Mesenchymal stem cell (in vitro differentiated cells and primary cell): ENCODE data around the gene NIPAL4.

ENCODE experiments used
- DNase-seq: peaks from one replicate; pipeline ENCODE4 v3.0.0-alpha.2; 2013
- H2AFZ ChIP-seq: one replicate; pipeline ENCODE4 v1.6.1; 2013; ENCODE audit warnings: low read depth, mild to moderate bottlenecking, control low read depth, inconsistent platforms, low read length, moderate library complexity
- H2AK5ac ChIP-seq: 2 replicates; pipeline ENCODE4 v1.6.1; 2013; ENCODE audit warnings: low read length, moderate library complexity, mild to moderate bottlenecking, inconsistent platforms; ENCODE audit not compliant: severe bottlenecking
- H2BK120ac ChIP-seq: one replicate; pipeline ENCODE4 v1.6.1; 2013; ENCODE audit warnings: low read depth, mild to moderate bottlenecking, inconsistent platforms, low read length, moderate library complexity
- H2BK12ac ChIP-seq, 2 experiments: one replicate each; pipeline ENCODE4 v1.6.1; 2013; ENCODE audit warnings: inconsistent platforms in 2 of 2, low read length in 2 of 2, mild to moderate bottlenecking in 2 of 2, moderate library complexity in 2 of 2, control low read depth in 1 of 2
- H2BK15ac ChIP-seq: one replicate; pipeline ENCODE4 v1.6.1; 2013; ENCODE audit warnings: mild to moderate bottlenecking, low read depth, inconsistent platforms; ENCODE audit not compliant: poor library complexity, severe bottlenecking
- H2BK5ac ChIP-seq: 2 replicates; pipeline ENCODE4 v1.6.1; 2013; ENCODE audit warnings: low read depth, mild to moderate bottlenecking, low read length, control low read depth, inconsistent platforms; ENCODE audit not compliant: poor library complexity, severe bottlenecking
- H3K14ac ChIP-seq, 2 experiments: one replicate each; pipeline ENCODE4 v1.6.1; 2013; ENCODE audit warnings: inconsistent platforms in 2 of 2, low read length in 2 of 2, control low read depth in 1 of 2, mild to moderate bottlenecking in 1 of 2, moderate library complexity in 1 of 2
- H3K18ac ChIP-seq, 2 experiments: one replicate each; pipeline ENCODE4 v1.6.1; 2013; ENCODE audit warnings: inconsistent platforms in 2 of 2, low read length in 2 of 2, control low read depth in 1 of 2, low read depth in 1 of 2, mild to moderate bottlenecking in 1 of 2
- H3K23ac ChIP-seq, 2 experiments: one replicate each; pipeline ENCODE4 v1.6.1; 2013; ENCODE audit warnings: inconsistent platforms in 2 of 2, low read length in 2 of 2, mild to moderate bottlenecking in 2 of 2, moderate library complexity in 2 of 2, control low read depth in 1 of 2
- H3K27ac ChIP-seq: 2 replicates; pipeline ENCODE4 v1.5.1; 2013; ENCODE audit warnings: mild to moderate bottlenecking, moderate library complexity, low read length, control low read depth, inconsistent platforms; ENCODE audit not compliant: poor library complexity, severe bottlenecking
- H3K27me3 ChIP-seq, 2 experiments: 2 replicates each; pipeline versions ENCODE4 v1.6.1 to v1.7.0; 2013; ENCODE audit warnings: low read length in 2 of 2, mild to moderate bottlenecking in 2 of 2, moderate library complexity in 2 of 2, control low read depth in 1 of 2, inconsistent platforms in 1 of 2; ENCODE audit not compliant: control insufficient read depth in 1 of 2, insufficient read depth in 1 of 2
- H3K36me3 ChIP-seq, 2 experiments: 2 replicates each; pipeline versions ENCODE4 v1.6.1 to v1.7.0; 2013; ENCODE audit warnings: low read length in 2 of 2, control low read depth in 1 of 2, inconsistent platforms in 1 of 2, low read depth in 1 of 2, mild to moderate bottlenecking in 1 of 2; ENCODE audit not compliant: insufficient read depth in 2 of 2, control insufficient read depth in 1 of 2
- H3K4ac ChIP-seq, 2 experiments: one replicate each; pipeline ENCODE4 v1.6.1; 2013; ENCODE audit warnings: inconsistent platforms in 2 of 2, low read length in 2 of 2, mild to moderate bottlenecking in 2 of 2, moderate library complexity in 2 of 2, control low read depth in 1 of 2, low read depth in 1 of 2
- H3K4me1 ChIP-seq: 2 replicates; pipeline ENCODE4 v1.6.1; 2013; ENCODE audit warnings: low read depth, low read length, control low read depth; ENCODE audit not compliant: control insufficient read depth, insufficient read depth
- H3K4me2 ChIP-seq: 2 replicates; pipeline ENCODE4 v1.6.1; 2013; ENCODE audit warnings: low read length, mild to moderate bottlenecking, inconsistent platforms; ENCODE audit not compliant: poor library complexity, severe bottlenecking
- H3K4me3 ChIP-seq, 2 experiments: 2 replicates each; pipeline versions ENCODE4 v1.5.1 to v1.7.0; 2013; ENCODE audit warnings: low read length in 2 of 2, mild to moderate bottlenecking in 2 of 2, control low read depth in 1 of 2, low read depth in 1 of 2; ENCODE audit not compliant: insufficient read depth in 1 of 2
- H3K79me1 ChIP-seq: replicated peaks from 2 replicates; pipeline ENCODE4 v1.6.1; 2013; ENCODE audit warnings: mild to moderate bottlenecking, control low read depth, low read length, inconsistent platforms; ENCODE audit not compliant: poor library complexity, severe bottlenecking
- H3K9ac ChIP-seq: 2 replicates; pipeline ENCODE4 v1.7.0; 2013; ENCODE audit warnings: mild to moderate bottlenecking, low read length, moderate library complexity
- H3K9me3 ChIP-seq: 2 replicates; pipeline ENCODE4 v1.7.0; 2013; ENCODE audit warnings: mild to moderate bottlenecking, low read length; ENCODE audit not compliant: control insufficient read depth
- H4K8ac ChIP-seq: one replicate; pipeline ENCODE4 v1.6.1; 2013; ENCODE audit warnings: inconsistent platforms, mild to moderate bottlenecking, low read length, moderate library complexity
- H4K91ac ChIP-seq: one replicate; pipeline ENCODE4 v1.6.1; 2013; ENCODE audit warnings: mild to moderate bottlenecking, low read length, inconsistent platforms
- WGBS: methylation state at CpG from one replicate; pipeline ENCODE4 v1.1.7; 2013; ENCODE audit warnings: mixed read lengths; 5-methylcytosine and 5-hydroxymethylcytosine counted together

NIPAL4 gene

GRCh38 chr5:157456301-157456700 lies 3.7 kb upstream of the NIPAL4 start:
- Histone ChIP-seq H3K27ac (no peak overlapping the region), H3K4me2 (no peak overlapping the region), H2AFZ (no peak overlapping the region), H3K9me3 (no peaks in the 10 kb centered on the region), H3K79me1 (no peaks in the 10 kb centered on the region), H2BK5ac (no peak overlapping the region), H3K4me1 (peaks cover 13% of the 10 kb centered on the region), H3K9ac (no peak overlapping the region), H3K18ac (no peak overlapping the region), H2BK120ac (no peak overlapping the region), H3K23ac (no peak overlapping the region), H3K14ac (no peak overlapping the region), H4K8ac (no peak overlapping the region), H3K36me3 (no peaks in the 10 kb centered on the region), H2BK12ac (peak overlapping the region in 1 of 2 experiments; percentile 45), H3K4me3 (no peak overlapping the region), H4K91ac (no peak overlapping the region), H2AK5ac (no peak overlapping the region), H3K4ac (no peak overlapping the region), H3K27me3 (peaks cover 0 to 36% of the 10 kb centered on the region in 2 experiments), H2BK15ac (no peak overlapping the region)
- 93% methylated on average over 5 of the region's 5 CpGs for WGBS
- no peak for DNase-seq

GRCh38 chr5:157457391-157457790 lies 2.6 kb upstream of the NIPAL4 start:
- Histone ChIP-seq H3K14ac (no peak overlapping the region), H3K36me3 (no peaks in the 10 kb centered on the region), H3K27ac (no peak overlapping the region), H3K4me3 (no peak overlapping the region), H2AK5ac (no peak overlapping the region), H2BK120ac (no peak overlapping the region), H3K18ac (no peak overlapping the region), H4K91ac (no peak overlapping the region), H3K9me3 (no peaks in the 10 kb centered on the region), H4K8ac (no peak overlapping the region), H2AFZ (no peak overlapping the region), H3K9ac (no peak overlapping the region), H3K4me1 (peaks cover 9% of the 10 kb centered on the region), H2BK12ac (no peak overlapping the region), H3K27me3 (peaks cover 0 to 46% of the 10 kb centered on the region in 2 experiments), H3K4me2 (no peak overlapping the region), H3K23ac (no peak overlapping the region), H2BK15ac (no peak overlapping the region), H3K4ac (no peak overlapping the region), H3K79me1 (no peaks in the 10 kb centered on the region), H2BK5ac (no peak overlapping the region)
- WGBS: 96% methylated on average over 5 of the region's 5 CpGs
- no peak for DNase-seq

GRCh38 chr5:157458835-157459234 lies 1.2 kb upstream of the NIPAL4 start:
- WGBS: 82% methylated on average over 5 of the region's 5 CpGs
- Histone ChIP-seq H2BK120ac (no peak overlapping the region), H3K36me3 (no peaks in the 10 kb centered on the region), H3K27ac (no peak overlapping the region), H3K23ac (peak overlapping the region in 1 of 2 experiments; percentile 62), H2AK5ac (no peak overlapping the region), H2BK15ac (no peak overlapping the region), H2BK5ac (no peak overlapping the region), H3K4me1 (peaks cover 9% of the 10 kb centered on the region), H3K27me3 (peaks cover 0 to 45% of the 10 kb centered on the region in 2 experiments), H4K8ac (no peak overlapping the region), H3K14ac (no peak overlapping the region), H3K9ac (no peak overlapping the region), H3K4me3 (no peak overlapping the region), H2AFZ (no peak overlapping the region), H3K9me3 (no peaks in the 10 kb centered on the region), H3K4ac (no peak overlapping the region), H3K79me1 (no peaks in the 10 kb centered on the region), H3K4me2 (no peak overlapping the region), H4K91ac (no peak overlapping the region), H2BK12ac (no peak overlapping the region), H3K18ac (no peak overlapping the region)
- no peak for DNase-seq

- Histone ChIP-seq H3K18ac (no peak overlapping the region), H3K14ac (no peak overlapping the region), H2AK5ac (no peak overlapping the region), H2BK5ac (no peak overlapping the region), H3K9me3 (no peaks in the 10 kb centered on the region), H2BK15ac (no peak overlapping the region), H4K91ac (no peak overlapping the region), H3K9ac (no peak overlapping the region), H2BK120ac (no peak overlapping the region), H3K4me2 (no peak overlapping the region), H3K27ac (no peak overlapping the region), H3K4ac (no peak overlapping the region), H3K27me3 (peaks cover 0 to 35% of the 10 kb centered on the region in 2 experiments), H3K4me3 (no peak overlapping the region), H2BK12ac (no peak overlapping the region), H3K4me1 (peaks cover 12% of the 10 kb centered on the region), H3K23ac (no peak overlapping the region), H2AFZ (no peak overlapping the region), H3K79me1 (no peaks in the 10 kb centered on the region), H3K36me3 (no peaks in the 10 kb centered on the region), H4K8ac (no peak overlapping the region)
- no peak for DNase-seq
- 79% methylated on average over 3 of the region's 4 CpGs for WGBS
These were observed 1.1 kb downstream of the NIPAL4 start for GRCh38 chr5:157460921-157461792.
